GM19455 (cell line): Measurements from ENCODE around the gene KLC3.

Experiments
- ATAC-seq: cut with Tn5 transposase; IDR thresholded peaks from one replicate; pipeline ENCODE4 v1.9.1; 2021; ENCODE audit not compliant: unreplicated experiment

KLC3 gene

DNA sequence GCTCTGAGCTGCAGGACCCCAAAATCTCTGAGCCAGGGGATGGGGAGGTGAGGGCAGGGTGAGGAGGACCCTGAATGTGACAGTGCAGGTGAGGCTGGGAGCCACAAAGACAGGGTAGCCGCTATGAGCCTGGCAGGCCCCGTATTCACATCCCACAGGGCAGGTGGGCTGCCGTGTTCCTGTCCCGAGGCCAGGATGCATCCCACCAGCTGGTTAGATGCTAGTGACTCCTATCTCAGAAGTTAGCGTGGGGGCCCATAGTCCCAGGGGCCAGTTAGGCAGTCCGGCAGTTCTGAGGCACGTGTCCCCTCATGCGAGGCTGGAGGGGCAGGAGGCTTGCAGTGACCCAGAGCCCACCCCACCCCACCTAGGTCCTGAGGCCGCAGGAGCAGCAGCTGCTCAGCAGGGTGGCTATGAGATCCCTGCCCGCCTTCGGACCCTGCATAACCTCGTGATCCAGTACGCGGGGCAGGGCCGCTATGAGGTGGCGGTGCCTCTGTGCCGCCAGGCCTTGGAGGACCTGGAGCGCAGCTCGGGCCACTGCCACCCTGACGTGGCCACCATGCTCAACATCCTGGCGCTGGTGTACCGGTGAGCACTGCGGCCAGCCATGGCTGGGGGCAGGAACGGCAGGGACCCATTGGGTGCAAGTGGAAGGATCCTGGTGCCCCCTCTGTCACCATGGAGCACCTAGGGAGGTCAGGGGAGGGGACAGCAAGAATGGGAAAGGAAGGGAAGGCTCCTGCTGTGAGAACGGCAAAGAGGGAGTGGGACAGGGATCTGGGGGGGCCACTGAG, 7.2 kb downstream of the KLC3 start:
- ATAC-seq: no peak

DNA sequence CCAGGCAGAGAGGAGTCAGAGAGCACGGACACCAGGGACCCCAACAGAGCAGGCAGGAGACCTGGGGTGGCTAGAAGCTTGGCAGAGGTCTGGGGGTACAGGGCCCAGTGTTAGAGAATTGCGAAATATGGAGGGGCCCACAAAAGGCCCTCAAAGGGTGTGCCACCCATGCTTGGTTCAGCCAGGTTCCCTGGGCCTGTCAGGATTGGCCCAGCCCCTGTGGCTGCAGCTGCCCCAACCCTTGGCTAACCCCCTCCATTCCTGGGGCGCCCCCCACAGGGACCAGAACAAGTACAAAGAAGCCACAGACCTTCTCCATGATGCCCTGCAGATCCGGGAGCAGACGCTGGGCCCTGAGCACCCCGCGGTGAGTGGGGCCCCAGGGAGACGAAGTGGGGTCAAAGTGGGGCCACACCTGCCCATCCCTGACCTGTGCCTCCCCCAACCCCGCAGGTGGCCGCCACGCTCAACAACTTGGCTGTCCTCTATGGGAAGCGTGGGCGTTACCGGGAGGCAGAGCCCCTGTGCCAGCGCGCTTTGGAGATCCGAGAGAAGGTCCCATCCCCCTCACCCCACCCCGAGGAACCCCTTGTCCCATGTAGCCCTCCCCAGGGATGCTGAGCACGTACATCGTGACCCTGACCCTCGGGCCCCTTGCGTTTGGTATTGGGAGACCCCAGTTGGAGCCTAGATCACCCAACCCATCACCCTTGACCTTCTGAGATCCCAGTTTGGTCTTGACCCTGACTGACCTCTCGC, 8.0 kb downstream of the KLC3 start:
- no peak for ATAC-seq

DNA sequence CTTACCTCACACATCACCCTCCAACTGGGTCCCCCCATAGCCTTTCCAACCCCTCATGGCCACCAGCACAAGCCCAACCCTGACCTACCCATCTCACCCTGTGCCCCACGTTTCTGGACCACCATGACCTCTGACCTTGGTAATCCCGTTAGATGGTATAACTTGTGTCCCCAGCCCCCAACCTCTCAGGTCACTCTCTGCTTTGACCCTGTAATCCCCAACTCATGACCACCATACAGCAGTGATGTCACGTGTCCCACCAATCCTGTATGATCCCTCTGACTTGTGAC, 8.5 kb downstream of the KLC3 start:
- ATAC-seq: no peak

DNA sequence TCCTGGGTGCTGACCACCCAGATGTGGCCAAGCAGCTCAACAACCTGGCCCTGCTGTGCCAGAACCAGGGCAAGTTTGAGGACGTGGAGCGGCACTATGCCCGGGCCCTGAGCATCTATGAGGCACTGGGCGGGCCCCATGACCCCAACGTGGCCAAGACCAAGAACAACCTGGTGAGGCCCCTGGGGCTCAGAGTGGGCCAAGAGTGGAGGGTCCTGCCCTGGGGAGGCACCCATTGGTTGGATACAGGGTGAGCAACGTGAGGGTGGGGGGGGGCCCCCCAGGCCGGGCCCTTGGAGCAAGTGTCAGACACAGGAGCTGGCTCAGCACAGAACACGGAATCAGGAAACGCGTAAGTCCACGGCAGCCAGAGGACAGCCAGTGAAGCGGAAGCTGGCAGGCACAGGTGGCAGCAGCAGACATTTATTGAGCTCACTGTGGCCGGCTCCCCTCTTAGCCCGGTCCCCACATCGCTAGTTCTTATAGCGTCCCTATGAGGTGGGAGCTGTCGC, 8.9 kb downstream of the KLC3 start:
- no peak for ATAC-seq

DNA sequence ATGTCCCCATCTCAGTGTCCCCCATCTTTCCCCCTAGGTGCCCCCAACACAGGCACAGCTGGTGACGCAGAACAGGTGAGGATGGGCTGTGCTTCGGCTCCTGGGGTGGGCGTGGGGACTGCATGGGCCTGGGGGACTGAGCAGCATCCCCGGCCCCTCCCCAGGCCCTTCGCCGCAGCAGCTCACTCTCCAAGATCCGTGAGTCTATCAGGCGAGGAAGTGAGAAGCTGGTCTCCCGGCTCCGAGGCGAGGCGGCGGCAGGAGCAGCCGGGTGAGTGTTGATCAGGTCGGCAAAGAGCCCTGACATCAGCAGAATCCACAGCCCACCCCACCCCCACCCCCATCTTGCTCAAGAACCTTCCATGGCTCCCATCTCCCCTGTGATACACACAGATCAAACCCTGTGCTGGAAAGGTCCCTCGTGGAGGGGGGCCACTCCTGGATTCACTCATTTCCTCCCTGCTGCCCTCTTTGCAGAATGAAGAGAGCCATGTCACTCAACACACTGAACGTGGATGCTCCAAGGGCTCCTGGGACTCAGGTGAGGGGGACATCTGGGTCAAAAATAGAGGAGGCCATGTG, 10.0 kb downstream of the KLC3 start:
- ATAC-seq: no peak

DNA sequence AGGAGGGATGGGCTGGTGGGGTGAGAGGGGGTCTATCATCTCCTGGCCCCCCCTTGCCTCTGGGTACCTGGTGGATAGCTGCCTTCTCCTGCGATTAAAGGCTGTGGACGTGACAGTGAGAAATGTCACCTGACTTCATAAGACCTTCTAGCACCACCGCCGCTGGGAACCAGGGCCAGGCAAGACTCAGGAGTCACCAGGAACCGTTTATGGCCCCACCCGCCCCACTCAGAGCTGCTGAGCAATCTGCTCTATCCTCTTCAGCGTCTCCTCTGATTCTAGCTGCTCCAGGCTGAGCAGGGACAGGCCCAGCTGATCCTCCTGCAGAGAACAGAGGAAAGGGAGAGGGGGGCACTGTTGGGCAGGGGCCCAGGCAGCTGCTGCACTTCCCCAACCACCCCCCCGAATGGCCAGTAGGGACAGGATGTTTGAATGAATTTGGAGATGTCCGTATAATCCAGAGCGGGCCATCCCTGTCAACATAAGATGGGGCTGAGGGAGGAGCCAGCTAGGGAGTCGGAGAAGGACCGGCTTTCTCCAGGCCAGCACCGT, 10.9 kb downstream of the KLC3 start:
- ATAC-seq: no peak

DNA sequence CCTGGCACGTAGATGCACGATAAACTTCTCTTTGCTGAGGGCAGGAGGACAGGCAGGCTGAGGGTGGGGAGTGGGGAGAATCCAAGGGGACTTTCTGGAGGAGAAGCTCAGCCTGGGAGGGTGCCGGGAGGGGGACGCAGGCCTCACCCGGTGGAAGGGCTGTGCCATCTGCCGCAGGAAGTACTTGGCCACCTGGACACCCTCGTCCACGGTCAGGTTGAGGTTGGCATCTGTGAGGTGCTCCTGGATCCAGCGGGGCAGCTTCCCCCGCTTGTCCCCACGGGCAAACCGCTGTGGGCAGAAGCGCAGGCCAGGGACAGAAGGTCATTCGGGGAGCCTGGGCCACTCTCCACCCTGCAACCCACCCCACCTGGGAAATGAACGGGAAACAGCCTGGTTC, 11.5 kb downstream of the KLC3 start:
- ATAC-seq: no peak

DNA sequence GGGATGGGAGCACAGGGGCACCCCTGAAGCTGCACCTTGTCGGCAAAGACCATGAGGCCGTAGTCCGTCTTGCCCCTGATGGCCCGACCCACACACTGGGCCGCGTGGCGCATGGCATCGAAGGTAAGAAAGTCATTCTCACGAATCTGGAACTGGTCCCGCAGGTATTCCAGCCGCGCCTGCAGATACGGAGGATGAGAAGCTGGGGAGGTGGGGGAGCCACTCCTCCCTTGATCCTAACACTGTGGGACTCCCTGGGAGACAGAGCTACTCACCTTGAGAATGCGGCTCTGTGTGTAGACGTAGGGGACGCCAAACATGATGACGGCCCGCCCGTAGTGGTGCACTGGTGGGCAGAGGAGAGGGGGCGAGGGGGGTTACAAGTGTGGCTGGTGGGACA, 11.9 kb downstream of the KLC3 start:
- no peak for ATAC-seq

DNA sequence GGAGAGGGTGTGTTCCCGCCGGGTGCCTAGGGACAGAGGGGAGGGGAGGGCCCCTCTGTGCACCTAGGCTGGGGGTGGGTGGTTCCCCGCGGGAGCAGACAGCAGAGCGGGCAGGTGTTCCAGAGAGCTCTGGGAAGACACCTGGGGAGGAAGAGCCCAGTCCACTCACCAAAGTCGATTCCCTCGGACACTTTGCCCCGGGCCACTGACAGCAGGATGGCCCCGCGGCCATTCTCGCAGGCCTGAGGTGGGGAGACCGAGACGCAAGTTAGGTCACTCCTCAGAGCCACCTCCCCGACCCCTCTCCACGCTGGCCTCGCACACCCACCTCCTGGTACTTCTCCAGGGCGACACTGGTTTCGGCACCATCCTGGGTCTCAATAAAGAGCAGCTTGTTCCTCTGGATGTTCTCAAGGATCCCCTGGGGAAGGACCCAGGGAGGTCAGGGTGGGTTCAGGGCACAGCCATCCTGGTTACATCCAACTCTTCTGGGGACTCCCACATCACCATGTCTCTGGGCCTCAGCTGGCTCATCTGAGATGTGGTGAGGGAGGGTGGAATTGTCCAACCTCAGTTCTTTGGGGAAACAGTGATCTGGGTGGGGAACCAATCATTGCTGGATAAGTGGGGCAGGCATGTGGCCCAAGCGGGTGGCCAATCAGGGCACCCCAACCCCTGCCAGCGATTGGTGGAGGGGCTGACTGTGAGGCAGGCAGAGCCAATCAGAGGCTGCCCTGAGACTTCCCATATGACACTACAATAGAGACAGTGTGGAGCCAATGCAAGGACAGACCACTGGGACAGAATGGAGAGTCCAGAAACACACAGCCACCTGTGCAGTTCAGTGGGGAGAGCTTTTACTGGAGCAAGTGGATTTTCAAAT, 12.6 kb downstream of the KLC3 start:
- no peak for ATAC-seq

DNA sequence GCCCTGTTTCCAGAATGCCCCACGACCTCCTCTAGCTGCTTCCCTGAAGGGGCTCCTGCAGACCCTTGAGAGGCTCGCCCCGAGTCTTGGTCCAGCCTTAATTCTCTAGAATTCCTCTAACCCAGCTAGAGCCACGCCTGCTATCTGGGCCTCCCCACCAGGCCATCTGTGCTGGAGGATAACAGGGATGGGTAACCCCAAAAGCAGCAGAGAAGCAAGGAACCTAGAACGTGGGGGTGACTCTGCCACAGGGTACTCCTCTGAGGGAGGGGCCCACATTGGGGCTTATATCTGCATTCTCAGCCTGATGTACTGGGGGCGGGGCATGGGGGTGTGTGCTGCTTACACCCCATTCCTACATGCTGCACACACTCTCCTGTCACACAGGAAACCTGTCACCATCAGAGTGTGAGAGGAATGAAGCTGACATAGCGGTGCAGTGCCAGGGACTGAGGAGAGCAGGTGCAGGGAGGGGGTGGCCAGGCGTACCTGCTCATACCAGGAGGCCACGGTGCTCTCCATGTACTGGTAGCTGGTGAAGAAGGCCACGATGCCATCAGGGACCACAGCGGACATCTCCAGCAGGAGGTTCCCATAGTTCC, 13.8 kb downstream of the KLC3 start:
- ATAC-seq: no peak

DNA sequence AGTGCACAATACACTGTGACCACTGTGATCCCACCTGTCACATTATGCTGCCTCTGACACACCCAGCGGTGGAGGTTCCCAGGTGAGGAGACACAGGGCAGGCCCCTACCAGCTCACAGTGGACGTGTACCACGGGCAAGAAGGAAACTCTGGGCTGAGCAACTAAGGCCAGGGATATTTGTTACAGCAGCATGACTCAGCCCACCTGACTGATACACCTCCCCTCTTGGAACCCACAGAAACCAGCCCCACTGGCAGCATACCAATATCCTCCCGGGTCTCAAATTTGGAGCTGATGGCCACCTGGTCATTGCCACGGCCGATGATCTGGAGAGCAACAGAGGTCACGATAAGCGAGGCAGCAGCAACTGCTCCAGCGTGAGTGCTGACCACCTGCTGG, 14.9 kb downstream of the KLC3 start:
- no peak for ATAC-seq

DNA sequence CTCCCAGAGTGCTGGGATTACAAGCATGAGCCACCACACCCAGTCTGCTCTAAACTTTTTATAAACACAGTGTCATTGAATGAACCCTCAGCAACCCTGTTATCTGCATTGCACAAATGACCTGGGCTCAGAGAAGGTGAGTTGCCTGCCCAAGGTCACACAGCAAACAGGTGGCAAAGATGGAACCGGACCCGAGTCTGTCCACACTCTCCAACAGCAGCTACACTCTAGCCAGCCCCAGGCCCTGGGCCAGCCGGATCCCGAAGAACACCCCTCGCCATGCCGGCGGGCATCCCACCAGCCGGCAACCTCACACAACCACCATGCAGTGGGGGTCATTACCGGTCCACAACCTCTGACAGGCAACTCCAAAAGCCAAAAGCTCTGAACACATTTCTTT, 15.4 kb downstream of the KLC3 start:
- ATAC-seq: no peak

DNA sequence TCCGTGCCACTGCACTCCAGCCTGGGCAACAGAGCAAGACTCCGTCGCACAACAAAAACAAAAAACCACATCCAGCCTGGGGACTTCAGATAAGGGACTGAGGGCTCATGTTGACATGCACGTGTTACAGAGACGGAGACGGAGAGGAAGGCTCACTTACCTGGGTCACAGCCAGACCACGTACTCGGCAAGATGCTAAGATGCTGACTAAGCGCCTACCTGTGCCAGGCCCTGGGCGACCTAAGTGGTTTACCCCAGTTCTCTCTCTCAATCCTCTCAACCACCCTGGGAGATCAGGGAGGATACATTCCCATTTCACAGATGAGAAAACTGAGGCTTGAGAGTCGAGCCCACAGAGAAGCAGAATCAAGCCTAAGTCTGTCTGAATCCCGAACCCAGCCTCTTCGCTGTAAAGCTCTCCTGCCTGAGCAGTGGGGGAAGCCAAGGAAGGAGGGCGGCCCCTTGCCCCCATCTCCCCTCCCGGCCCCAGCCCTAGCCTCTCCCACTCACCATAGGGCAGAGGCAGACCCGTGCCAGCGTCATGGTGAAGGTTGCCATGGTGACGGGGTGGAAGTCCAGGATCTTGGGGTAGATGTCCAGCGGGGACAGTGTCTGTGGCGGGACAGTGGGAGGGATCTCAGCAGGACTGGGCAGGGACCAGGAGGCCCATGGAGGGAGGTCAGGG, 16.4 kb downstream of the KLC3 start:
- ATAC-seq: no peak

DNA sequence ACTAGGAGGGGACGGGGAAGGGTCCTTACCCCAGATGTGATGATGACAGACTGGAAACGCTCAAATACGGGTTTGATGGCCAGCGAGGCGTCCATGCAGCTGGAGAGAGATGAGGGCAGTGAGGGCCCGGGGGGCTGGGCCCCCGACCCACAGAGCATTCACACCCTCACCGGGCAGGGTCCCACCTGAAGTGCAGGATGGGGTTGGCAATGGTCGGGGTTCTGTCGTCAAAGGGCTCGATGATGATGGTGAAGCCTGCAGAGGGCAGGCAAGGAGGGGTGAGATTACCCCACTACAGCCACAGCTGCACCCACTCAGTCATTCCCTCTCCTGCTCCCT, 16.9 kb downstream of the KLC3 start:
- ATAC-seq: no peak

DNA sequence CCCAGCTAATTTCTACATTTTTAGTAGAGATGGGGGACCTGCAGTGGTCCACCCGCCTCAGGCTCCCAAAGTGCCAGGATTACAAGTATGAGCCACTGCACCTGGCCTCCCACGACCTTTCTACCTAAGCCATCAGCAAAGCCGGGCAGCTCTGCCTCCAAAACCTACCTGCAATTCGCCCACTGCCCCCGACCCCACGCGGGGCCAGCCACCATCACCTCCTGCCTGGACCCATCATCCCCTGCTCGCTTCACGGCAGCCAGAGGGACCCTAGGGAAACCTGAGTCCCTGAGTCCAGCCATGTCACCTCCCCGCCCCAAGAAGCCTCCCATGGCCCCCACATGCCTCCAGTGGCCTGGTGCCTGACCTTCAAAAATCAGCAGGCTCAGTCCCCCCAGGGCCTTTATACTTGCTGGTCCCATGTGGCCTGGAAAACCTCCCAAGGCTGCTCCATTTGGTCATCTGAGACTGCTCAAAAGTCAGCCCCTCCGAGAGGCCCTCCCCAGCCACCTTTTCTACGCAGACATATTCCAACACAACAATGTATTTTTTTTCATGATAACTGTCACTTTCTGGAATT, 17.8 kb downstream of the KLC3 start:
- no peak for ATAC-seq

DNA sequence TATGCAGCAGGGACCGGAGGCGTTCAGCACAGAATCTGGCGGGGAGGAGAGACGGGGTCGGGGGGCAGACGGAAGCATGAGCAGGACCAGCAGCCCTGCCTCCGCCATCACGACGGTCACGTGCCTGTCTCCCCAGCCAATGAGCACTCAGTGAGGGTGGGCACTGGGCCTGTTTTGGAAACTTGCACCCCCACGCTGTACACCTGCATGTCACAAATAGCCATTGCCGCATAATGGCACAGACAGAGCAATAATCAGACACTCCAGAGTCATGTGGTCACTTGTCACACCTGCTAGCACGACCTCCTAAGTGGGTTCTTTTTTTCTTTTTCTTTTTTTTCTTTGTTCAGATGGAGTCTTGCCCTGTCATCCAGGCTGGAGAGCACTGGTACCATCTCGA, 21.1 kb downstream of the KLC3 start:
- no peak for ATAC-seq

DNA sequence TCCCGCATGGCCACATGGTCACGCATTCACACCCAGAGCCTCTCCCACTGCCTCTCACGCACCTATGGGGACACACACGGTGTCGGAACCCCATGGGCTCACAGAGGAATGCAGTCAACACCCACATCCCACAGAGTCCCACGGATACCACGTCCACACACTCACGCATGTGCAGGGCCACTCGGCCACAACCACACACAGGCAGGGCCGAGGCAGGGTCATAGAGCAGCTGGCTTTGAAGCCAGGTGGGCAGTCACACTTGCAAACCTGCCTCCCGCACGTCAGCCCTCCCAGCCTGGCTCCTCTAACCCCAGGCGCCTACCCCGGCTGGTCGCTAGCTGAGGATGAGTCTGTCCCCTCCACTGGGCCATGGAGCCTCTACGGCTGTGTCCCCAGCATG, 21.7 kb downstream of the KLC3 start:
- no peak for ATAC-seq

DNA sequence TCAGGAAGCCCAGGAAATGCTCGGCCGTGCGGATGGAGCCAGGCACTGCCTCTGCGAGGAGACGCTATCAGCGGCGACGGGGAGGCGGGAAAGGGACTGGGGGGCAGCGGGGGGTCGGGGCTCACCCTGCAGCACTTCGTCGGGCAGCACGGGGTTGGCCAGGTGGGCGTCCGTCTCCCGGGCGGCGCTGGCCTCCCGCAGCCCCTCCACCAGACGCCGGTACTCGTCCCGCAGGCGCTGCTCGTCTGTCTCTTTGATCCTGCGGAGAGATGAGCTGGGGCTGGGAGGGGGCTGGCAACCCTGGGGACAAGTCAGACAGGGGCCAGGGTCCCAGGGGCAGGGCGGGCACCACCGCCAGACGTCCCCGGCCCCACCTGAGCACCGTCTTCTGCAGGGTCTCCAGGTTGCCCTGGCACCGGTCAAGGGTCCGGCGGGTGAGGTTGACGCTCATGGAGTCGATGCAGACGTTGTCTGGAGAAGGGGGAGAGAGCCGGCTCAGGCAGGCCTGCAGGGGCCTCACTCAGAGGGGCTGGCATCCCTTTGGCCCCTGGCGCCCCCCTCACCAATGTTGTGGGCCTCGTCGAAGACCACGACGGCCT, 23.4 kb downstream of the KLC3 start:
- ATAC-seq: no peak

DNA sequence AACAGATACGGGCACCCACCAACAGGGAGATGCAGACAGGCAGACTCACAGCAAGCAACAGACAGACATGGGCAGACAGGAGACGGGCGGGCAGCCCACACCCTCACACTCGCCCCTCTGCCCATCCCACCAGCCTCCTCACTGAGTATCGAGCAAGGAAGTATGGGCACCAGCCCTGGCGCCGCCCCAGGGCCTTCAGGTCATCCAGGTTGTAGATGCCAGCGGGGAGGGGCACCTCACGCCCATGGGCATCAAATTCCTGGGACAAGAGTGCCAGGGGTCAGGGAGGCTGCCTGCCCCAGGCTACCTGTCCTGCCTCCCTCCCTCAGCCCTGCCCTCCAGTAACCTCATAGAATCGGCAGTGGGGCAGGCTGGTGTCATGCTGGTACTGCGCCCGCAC, 24.1 kb downstream of the KLC3 start:
- ATAC-seq: no peak
